SKM-1 treated with dmso at 0.1 percent for 144 hours (cell line): ENCODE results near the gene NSUN5.
"Not testable (repeated sequence)": the region's sequence is repeated elsewhere in the genome, so short reads cannot be mapped to it uniquely, and the experiment has no call there.

Source experiments
- DNase-seq: peaks from one replicate; lab custom pipeline; 2025; ENCODE audit not compliant: unreplicated experiment; lab: John Stamatoyannopoulos, UW

The NSUN5 gene

DNA sequence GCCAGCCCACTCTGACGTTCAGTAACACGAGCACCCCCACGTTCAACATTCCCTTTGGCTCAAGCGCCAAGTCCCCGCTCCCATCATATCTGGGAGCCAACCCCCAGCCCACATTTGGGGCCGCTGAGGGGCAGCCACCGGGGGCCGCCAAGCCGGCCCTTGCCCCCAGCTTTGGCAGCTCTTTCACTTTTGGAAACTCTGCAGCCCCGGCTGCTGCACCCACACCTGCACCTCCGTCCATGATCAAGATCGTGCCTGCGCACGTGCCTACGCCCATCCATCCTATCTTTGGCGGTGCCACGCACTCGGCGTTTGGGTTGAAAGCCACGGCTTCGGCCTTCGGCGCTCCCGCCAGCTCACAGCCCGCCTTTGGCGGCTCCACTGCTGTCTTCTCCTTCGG is 10.9 kb downstream of the NSUN5 start:
- DNase-seq, result not testable (repeated sequence)

DNA sequence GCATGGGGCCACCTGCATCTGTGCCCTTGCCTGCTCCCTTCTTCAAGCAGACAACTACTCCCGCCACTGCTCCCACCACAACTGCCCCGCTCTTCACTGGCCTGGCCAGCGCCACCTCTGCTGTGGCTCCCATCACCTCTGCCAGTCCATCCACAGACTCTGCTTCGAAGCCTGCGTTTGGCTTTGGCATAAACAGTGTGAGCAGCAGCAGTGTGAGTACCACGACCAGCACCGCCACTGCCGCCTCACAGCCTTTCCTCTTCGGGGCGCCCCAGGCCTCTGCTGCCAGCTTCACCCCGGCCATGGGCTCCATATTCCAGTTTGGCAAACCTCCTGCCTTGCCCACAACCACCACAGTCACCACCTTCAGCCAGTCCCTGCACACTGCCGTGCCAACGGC is 11.4 kb downstream of the NSUN5 start:
- DNase-seq, result not testable (repeated sequence)

DNA sequence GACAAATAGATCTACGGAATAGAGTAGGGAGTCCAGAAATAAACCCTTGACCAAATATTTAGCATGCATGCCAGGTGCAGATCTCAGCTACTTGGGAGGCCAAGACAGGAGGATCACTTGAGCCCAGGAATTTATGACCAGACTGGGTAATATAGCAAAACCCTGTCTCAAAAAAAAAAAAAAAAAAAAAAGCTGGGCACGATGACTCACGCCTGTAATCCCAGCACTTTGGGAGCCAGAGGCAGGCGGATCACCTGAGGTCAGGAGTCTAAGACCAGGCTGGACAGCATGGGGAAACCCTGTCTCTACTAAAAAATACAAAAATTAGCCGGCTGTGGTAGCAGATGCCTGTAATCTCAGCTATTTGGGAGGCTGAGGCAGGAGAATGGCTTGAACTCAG is 31.4 kb downstream of the NSUN5 start:
- DNase-seq, result not testable (repeated sequence)

DNA sequence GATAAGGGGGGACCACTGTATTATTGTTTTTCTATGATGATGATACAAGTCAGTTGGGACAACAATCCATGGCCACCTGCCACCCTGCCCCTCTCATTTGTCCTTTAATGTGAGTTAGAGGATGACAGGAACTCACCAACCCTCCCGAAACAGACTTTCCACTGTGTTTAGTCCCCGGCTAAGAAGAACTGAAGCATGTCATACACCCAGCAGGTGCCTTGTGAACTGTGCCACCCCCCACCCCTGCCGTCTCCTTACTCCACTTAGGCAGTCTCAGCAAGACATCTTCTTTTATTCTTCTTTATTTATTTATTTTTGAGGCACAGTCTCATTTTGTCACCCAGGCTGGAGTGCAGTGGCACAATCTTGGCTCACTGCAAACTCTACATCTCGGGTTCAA is 40.8 kb downstream of the NSUN5 start:
- DNase-seq, result not testable (repeated sequence)

DNA sequence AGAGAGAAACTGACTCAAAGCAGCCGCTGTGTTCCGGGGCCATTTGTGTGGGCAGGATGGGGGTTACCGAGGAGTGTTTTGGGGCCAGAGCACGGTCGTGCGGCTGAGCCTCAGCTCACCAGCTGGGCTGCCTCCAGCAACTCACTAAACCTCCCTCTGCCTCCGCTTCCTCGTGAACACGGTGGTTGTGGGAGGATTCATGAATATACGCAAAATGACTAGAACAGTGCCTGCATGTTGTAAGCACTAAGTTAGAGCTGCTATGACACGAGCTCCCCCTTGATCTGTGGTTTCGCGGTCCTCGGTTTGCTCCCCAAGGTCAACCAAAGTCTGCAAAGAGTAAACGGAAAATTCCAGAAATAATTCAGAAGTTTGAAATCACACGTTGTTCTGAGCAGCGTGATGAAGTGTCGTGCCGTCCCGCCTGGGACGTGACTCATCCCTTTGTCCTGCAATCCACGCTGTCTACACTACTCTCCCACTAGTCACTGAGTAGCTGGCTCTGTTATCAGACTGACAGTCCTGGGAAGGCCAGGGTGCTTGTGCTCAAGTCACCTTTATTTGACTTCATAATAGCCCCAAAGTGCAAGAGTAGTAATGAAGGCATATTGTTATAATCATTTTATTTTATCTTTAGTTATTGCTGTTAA is 41.8 kb downstream of the NSUN5 start:
- not testable (repeated sequence) for DNase-seq

DNA sequence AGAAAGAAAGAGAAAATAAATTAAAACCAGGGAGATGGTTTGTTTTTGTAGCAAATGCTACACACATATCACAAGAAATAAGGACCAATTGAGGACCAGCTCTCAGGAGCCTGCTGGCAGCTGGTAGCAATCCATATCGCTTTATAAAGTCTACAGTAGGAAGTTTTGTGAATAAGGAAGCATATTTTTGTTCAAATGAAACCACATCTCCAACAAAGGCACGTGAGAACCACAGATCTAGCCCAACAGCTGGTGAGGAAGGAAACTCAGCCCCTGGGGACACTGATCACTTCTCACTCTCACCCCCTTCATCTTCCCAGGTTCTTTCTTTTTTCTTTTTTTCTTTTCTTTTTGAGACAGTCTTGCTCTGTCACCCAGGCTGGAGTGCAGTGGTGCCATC is 46.2 kb downstream of the NSUN5 start:
- not testable (repeated sequence) for DNase-seq
